Left colon (tissue), 2 donors: ENCODE data around the gene PRAMEF1. TPM values are rescaled to one million over a fixed set of nuclear protein-coding genes. Genes with fewer than 3 reads are reported as not detected.
"Not testable (repeated sequence)": the region's sequence is repeated elsewhere in the genome, so short reads cannot be mapped to it uniquely, and the experiment has no call there.

Experiments used
- ATAC-seq: fragments of 200-7000 bp; cut with Tn5 transposase; one replicate; pipeline ENCODE4 v1.9.1; 2020; ENCODE audit warnings: mild to moderate bottlenecking, moderate library complexity
- DNase-seq, 2 donors: peaks; one replicate each; pipeline ENCODE4 v3.0.0-alpha.2; 2020
- intact Hi-C, 2 donors: fragments of 100-400 bp; cut with DNase I in 1 of 2; cut with micrococcal nuclease in 1 of 2; formaldehyde crosslinking; loops; one replicate each; pipeline versions ENCODE4 v1.11.2 to v1.14.0; 2022; cut with DNase I, micrococcal nuclease
- long read RNA-seq: library from polyadenylated mRNA; unstranded; transcript quantifications from one replicate; pipeline ENCODE4 v2.0.0, GENCODE V29; 2021
- total RNA-seq, 2 donors: library from RNA; stranded (reverse); fragmentation: NEBNext Ultra II Directional; extraction: Animal tissue kit (Norgen Biotek cat#: 25700); gene quantifications; one replicate each; pipeline ENCODE4 v1.2.1, GENCODE V29; 2021
- donor health status: DM: no; HTN: no; CAD: no.
- donor health status: DM: yes; HTN: yes; CAD: no.

Gene PRAMEF1
- not detected for total RNA-seq
- long read RNA-seq = 0 reads

DNA sequence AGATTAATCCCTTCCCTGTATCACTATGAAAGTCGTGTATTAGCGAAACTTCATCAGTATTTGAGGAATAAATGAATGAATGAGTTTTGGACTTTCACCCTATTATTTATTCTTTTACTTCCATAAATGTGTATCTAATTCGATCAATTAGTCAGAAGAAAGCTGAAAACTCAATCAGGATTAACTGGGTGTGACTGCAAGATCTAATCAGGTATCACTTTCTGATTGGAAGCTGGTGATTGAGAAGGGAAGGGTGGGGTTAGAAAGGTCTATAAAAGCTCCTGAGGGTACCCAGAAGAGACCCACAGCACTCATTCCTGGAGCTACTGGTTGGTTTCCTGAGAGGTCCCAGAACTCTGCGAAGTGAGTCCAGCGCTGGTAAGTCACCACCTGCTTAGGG is at the start of gene PRAMEF1:
TSS of gene PRAMEF1 (plus strand) at position 301 of the 400 bp plus-strand sequence. CDS start 1,831 bp downstream, outside the sequence.
- DNase-seq, intact Hi-C loops, ATAC-seq: not testable (repeated sequence)

GRCh38 chr1:12741946-12742345 is 49.3 kb upstream of the PRAMEF1 start:
- DNase-seq (no peak), ATAC-seq (no peak)
- intact Hi-C loops = no loop called here

DNA sequence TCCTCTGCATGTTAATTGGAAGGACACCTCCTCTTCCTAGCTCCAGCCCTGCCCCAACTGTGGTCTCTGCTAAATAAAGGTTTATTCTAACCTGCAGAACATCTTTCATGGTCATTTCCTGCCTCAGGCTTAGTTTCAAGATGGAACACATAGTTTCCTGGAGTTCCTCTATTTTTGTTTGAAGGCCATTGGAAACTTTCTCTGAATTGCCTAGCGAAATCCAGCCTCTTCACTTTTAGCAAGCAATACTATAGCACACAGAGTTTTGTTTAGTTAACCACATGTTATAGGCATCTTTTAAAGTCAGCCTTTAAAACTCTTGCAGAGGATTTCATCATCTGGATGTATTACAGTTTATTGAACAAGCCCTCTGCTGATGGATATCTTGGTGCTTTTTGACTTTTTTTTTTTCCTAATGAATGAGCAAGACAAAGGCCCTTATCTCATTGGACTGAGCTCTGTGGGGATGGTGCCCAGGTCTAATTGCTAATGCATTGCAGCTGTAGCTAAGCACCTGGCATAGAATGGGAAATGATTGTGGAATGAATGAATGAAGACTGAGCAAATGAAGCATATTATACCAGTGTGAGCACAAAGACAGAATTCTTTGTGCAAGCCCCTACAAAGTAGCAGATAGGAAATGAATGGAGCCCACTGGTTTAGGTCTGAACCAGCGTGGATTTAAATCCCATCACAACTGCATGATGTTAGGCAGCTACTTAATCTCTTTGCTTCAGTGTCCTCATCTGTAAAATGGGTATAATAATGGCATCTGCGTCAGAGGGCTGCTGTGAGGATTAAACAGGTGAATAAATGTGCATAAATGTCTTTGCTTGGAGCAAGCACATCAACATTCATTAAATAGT is 45.8 kb upstream of the PRAMEF1 start:
- intact Hi-C loops = no loop called here
- no peak for DNase-seq
- no peak for ATAC-seq

GRCh38 chr1:12745992-12746323 is 45.2 kb upstream of the PRAMEF1 start, which contains the start of gene CFAP107:
TSS of gene CFAP107 (plus strand) at chr1:12746200. CDS start at chr1:12746431, 231 bp downstream.
- DNase-seq (no peak), ATAC-seq (no peak)
- intact Hi-C loops = no loop called here

DNA sequence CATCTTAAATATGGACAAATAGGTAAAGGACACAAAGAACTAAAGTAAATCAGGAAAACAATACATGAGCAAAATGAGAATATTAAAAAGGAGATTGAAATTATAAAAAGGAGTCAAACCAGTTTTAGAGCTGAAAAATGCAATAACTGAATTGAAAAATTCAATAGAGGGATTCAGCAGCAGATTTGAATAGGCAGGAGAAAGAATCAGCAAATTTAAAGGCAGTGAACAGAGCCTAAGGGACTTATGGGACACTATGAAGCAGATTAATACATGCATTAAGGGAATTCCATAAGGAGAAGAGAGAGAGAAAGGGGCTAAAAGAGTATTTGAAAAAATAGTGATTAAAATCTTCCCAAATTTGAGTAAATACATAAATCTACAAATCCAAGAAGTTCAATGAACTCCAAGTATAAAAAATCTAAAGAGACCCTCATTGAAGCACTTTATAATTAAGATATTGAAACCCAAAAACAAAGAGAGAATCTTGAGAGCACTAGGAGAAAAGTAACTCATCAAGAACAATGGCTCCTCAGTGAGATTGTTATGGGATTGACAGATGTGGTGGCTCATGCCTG is 42.3 kb upstream of the PRAMEF1 start:
- DNase-seq = no peak
- intact Hi-C loops = no loop called here
- ATAC-seq = no peak

- no peak for ATAC-seq
- no peak for DNase-seq
- intact Hi-C loops = no loop called here
Observed at GRCh38 chr1:12754738-12755137, 36.5 kb upstream of the PRAMEF1 start.

GRCh38 chr1:12756273-12756672 is 34.9 kb upstream of the PRAMEF1 start:
- intact Hi-C loops = no loop called here
- no peak for DNase-seq

DNA sequence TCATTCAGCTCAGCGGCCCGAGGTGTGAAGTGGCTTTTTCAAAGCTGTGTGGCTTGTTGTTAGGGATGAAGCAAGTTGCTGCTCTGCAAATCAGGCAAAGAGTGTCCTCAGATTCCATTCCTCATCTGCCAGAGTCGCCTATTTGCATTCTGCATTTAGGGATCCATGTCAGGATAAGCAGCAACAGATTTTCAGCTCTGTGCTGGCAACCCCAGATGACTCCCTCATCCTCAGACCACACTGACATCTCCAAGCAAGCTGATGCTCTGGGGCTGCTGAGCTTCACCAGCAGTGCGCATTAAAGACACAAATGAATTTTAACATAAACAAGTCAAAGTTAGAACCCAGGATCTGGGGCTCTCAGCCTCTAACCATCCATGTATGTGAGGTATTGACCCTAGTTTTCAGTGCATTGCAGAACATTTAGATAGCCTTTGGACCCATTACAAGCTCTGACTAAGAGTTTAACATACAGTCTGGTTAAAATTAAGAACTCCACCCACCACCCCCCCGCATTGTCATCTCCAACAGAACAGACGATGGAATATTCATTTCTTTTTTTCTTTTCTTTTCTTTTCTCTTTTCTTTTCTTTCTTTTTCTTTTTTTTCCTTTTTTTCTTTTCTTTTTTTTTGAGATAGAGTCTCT is 34.3 kb upstream of the PRAMEF1 start:
- DNase-seq (no peak), ATAC-seq (no peak)
- intact Hi-C loops = no loop called here

More at GRCh38 chr1:12756273-12756672, 34.9 kb upstream of the PRAMEF1 start:
- no peak for ATAC-seq

DNA sequence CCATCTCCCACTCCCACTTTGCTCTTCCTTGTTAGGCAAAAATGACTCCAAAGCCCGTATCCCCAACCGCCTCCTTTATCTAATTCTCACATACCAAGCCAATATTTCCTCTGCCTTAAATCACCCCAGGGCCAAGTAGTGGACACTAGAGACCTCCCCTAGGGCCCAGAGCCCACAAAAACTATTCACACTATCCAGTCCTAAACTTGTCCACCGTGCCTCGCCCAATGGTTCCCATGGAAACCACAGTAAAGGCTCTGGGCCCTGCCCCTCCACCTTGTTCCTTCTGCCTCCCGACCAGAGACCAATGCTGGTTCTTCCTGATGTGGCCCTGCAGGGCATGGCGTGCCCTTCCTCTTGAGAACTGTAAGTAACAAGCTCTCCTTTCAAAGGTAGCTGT is 33.4 kb upstream of the PRAMEF1 start:
- intact Hi-C loops = no loop called here
- DNase-seq (no peak), ATAC-seq (no peak)

- intact Hi-C loops = no loop called here
- ATAC-seq = no peak
Observed at GRCh38 chr1:12760256-12760795, 30.9 kb upstream of the PRAMEF1 start.

DNA sequence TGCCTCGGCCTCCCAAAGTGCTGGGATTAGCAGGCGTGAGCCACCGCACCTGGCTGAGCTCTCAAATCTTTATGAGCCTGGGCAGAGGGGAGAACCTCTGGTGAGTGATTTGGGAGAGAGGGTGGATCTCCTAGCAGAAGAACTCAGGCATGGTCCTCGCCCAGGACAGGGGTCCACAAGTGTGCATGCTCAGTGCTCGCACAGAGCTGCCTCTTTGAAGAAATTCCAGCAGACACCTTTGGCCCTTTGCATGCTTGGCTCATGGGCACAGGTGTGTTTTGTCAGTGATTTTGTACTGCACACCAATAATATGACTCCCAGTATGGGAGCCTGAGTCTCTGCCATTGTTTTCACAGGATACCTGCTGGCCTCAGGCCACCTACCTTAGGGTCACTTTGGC is 29.4 kb upstream of the PRAMEF1 start:
- intact Hi-C loops = no loop called here
- DNase-seq (no peak), ATAC-seq (no peak)

More at GRCh38 chr1:12760256-12760795, 30.9 kb upstream of the PRAMEF1 start:
- DNase-seq = no peak

- ATAC-seq = no peak
- DNase-seq = no peak
- intact Hi-C loops = no loop called here
Observed at GRCh38 chr1:12762766-12763165, 28.4 kb upstream of the PRAMEF1 start.

GRCh38 chr1:12763479-12763878 is 27.7 kb upstream of the PRAMEF1 start:
- ATAC-seq (no peak), DNase-seq (no peak)
- intact Hi-C loops = no loop called here

DNA sequence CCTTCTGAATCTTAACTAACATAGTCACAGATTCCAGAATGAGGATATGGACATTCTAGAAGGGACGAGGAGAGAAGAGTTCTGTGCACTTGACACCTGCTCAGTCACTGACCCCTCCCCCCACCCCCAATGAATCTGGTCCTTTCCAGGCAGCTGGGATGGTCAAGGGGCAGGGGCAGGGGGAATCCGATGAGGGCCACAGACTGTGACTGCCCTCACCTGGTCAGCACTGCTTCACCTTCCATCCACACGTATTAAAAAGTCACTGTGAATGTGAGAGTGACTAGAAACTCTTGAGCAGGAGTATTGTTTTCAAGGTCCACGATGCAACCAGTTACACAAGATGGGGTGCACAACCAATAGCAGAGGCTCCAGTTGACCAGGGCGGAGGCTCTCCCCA is 27.2 kb upstream of the PRAMEF1 start:
- intact Hi-C loops = no loop called here
- ATAC-seq (no peak), DNase-seq (no peak)

DNA sequence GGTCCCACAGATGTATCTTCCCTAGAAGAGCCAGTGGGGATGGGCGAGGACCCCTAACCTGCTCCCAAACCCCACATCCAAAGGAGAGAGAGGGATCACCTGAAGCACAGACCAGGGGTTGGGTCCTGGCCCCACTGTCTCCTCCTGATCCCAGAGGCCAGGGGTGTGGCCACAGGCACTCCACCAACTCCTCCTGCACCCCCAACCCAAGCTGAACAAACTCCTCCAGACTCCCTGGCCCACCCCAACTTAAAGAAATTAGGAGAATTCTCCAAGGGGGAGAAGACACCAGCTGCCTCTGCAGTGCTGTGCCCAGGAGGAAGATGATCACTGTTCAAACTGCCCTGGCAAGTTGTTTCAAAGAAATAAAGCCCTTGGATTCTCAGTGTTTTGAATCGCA is 22.2 kb upstream of the PRAMEF1 start:
- intact Hi-C loops = no loop called here
- ATAC-seq (no peak), DNase-seq (no peak)

GRCh38 chr1:12769976-12770505 is 21.2 kb upstream of the PRAMEF1 start:
- intact Hi-C loops = no loop called here
- ATAC-seq (no peak), DNase-seq (no peak)

- DNase-seq (no peak), ATAC-seq (no peak)
Observed at GRCh38 chr1:12770620-12771019, 20.6 kb upstream of the PRAMEF1 start.

DNA sequence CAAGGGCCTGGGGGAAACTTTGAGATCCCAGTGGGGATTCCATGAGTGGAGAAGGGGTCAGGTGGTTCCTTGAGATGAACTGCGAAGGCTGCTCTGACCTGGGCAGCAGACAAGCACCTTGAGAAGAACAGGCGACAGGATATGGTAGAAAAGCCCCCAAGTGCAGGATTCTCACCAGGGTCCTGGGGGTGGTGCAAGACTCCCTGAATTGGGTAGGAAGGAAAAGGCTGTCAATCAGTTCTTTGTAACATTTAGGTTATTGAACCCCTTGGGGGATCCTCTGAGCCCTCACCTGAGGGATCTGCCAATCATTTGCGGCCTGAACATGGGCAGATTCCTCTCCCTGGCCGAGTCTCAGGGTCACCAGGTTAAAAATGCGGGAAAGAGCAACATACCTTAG is 20.0 kb upstream of the PRAMEF1 start:
- DNase-seq = no peak
- intact Hi-C loops = no loop called here
- ATAC-seq = no peak

More at GRCh38 chr1:12770620-12771019, 20.6 kb upstream of the PRAMEF1 start:
- intact Hi-C loops = no loop called here

DNA sequence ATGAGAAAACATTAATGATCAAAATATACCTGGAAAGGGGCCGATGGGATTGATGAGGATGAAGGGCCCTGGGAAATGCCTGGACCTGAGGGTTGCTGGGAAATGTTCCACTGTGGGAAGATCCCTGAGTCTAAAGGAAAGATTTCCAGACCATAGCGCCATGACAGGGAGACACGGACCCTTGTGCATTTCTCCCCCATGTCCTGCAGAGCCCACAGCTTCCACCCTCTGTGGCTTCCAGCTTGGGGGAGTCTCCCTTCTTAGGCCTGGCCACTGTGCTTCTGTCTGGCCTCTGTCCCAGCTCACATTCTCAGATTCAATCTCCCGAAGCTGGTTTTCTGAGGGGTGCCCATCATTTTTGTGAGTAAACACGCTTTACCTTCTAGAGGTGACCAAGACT is 18.7 kb upstream of the PRAMEF1 start:
- intact Hi-C loops = no loop called here
- ATAC-seq = no peak
- no peak for DNase-seq
